Stimulated activated CD4-positive, alpha-beta T cell treated with anti-CD3 and anti-CD28 coated beads, TNF-alpha, amount 100 ng/mL, for 1 hour (primary cell): Measurements from ENCODE around the gene BTD.

Experiments
- DNase-seq, 3 donors: peaks; one replicate each; pipeline ENCODE4 v3.0.0-alpha.2; 2020; ENCODE audit warnings: low read depth in 3 of 3, low spot score in 1 of 3

The BTD gene

GRCh38 chr3:15635121-15635661 is 33.6 kb downstream of the BTD start:
- DNase-seq = no peak

GRCh38 chr3:15636028-15636709 is 34.6 kb downstream of the BTD start:
- no peak for DNase-seq

GRCh38 chr3:15637131-15637951 is 35.8 kb downstream of the BTD start:
- no peak for DNase-seq

- DNase-seq = no peak
Observed at GRCh38 chr3:15638193-15638890, 36.8 kb downstream of the BTD start.

- DNase-seq = no peak
Observed at GRCh38 chr3:15638891-15639262, 37.3 kb downstream of the BTD start.

GRCh38 chr3:15645246-15645645 is 43.7 kb downstream of the BTD start:
- DNase-seq = no peak

GRCh38 chr3:15645740-15646501 is 44.4 kb downstream of the BTD start:
- no peak for DNase-seq

GRCh38 chr3:15646851-15647511 is 45.4 kb downstream of the BTD start:
- DNase-seq = no peak

- DNase-seq = no peak
Observed at GRCh38 chr3:15647611-15648167, 46.1 kb downstream of the BTD start.

- DNase-seq = no peak
Observed at GRCh38 chr3:15649341-15649740, 47.8 kb downstream of the BTD start.

GRCh38 chr3:15649858-15650257 is 48.3 kb downstream of the BTD start:
- no peak for DNase-seq

GRCh38 chr3:15651396-15651795 is 49.9 kb downstream of the BTD start:
- DNase-seq = no peak

GRCh38 chr3:15653321-15653720 is 51.8 kb downstream of the BTD start:
- DNase-seq = no peak

GRCh38 chr3:15654127-15654526 is 52.6 kb downstream of the BTD start:
- DNase-seq = no peak

GRCh38 chr3:15654891-15655290 is 53.3 kb downstream of the BTD start:
- DNase-seq = no peak

- no peak for DNase-seq
Observed at GRCh38 chr3:15656342-15656741, 54.8 kb downstream of the BTD start.

GRCh38 chr3:15657016-15657415 is 55.5 kb downstream of the BTD start:
- DNase-seq = no peak

GRCh38 chr3:15659254-15659975 is 57.9 kb downstream of the BTD start:
- no peak for DNase-seq

- DNase-seq = no peak
Observed at GRCh38 chr3:15660055-15660935, 58.8 kb downstream of the BTD start.
